Pericardium fibroblast (primary cell): ENCODE data around the gene IL1RAPL2. TPM values are rescaled to one million over a fixed set of nuclear protein-coding genes. Genes with fewer than 3 reads are reported as not detected.

Source experiments
- total RNA-seq: library from RNA; depleted of rRNA; stranded (reverse); fragments of >200 nt; gene quantifications from 2 replicates; pipeline ENCODE4 v1.2.3, GENCODE V29; 2015

IL1RAPL2 gene
- total RNA-seq, result 0.09 and 1.6 TPM in 2 replicates

GRCh38 chrX:104565791-104566680 is at the start of gene IL1RAPL2:
TSS of gene IL1RAPL2 (plus strand) at chrX:104566199.

GRCh38 chrX:105220636-105221035 is 654.6 kb downstream of the IL1RAPL2 start, which contains the start of gene TEX13A:
TSS of gene TEX13A (minus strand) at chrX:105220694. CDS start at chrX:105220397, 297 bp downstream.

